K562 (cell line): ENCODE data around the gene TAF9B. TPM values are rescaled to one million over a fixed set of nuclear protein-coding genes. Genes with fewer than 3 reads are reported as not detected.

ENCODE experiments used
- ATAC-seq: fragments of 200-7000 bp; cut with Tn5 transposase; 3 replicates; pipeline ENCODE4 v1.9.1; 2020; ENCODE audit warnings: moderate library complexity
- BruUV-seq: library from RNA; stranded (reverse); fragments of 400-500 nt; replicated peaks from 2 replicates; lab custom pipeline; 2021; lab: Mats Ljungman, UMichigan
- CTCF ChIA-PET: fragments of 300-600 bp; formaldehyde crosslinking; extraction: SDS; loops from one replicate; lab custom pipeline; 2021; ENCODE audit warnings: low intra/inter-chr PET ratio; lab: Yijun Ruan, JAX
- POLR2A ChIA-PET: fragments of 300-600, 350-650 bp; sonication (Branson Sonifier 250); formaldehyde crosslinking; extraction: SDS; loops from one replicate; lab custom pipeline; 2021; ENCODE audit warnings: antibody characterized with exemption, inconsistent platforms; lab: Yijun Ruan, JAX
- DNase-seq, 4 experiments: peaks; one replicate each; pipeline versions ENCODE4 v3.0.0 to v3.0.0-alpha.2; 2011 to 2018; ENCODE audit warnings: low spot score in 3 of 4, mixed read lengths in 3 of 4; ENCODE audit errors: extremely low read depth in 1 of 4
- FAIRE-seq: peaks from 2 replicates; lab custom pipeline; 2011; peaks lifted over from hg19 to GRCh38; lab: Jason Lieb, UNC
- H2AFZ ChIP-seq: 2 replicates; pipeline ENCODE4 v1.6.0; 2011; ENCODE audit warnings: low read depth, low read length, control low read depth, inconsistent platforms
- H3K27ac ChIP-seq: fragments of 200-600 bp; 3 replicates; pipeline ENCODE4 v1.8.0; 2011; ENCODE audit warnings: low read depth, mild to moderate bottlenecking, control low read depth, inconsistent platforms, low read length, moderate library complexity, mixed read lengths; ENCODE audit errors: extremely low read depth
- H3K27me3 ChIP-seq, 2 experiments: fragments of 300-600 bp in 1 of 2; 2 replicates in 1 of 2; 3 replicates in 1 of 2; pipeline versions ENCODE4 v1.6.0 to v1.8.0; 2011; ENCODE audit warnings: inconsistent platforms in 2 of 2, low read length in 2 of 2, mild to moderate bottlenecking in 1 of 2, mixed read lengths in 1 of 2, moderate library complexity in 1 of 2; ENCODE audit not compliant: control insufficient read depth in 2 of 2, insufficient read depth in 2 of 2
- H3K36me3 ChIP-seq: fragments of 300-600 bp; 3 replicates; pipeline ENCODE4 v1.8.0; 2011; ENCODE audit warnings: mild to moderate bottlenecking, low read length, inconsistent platforms; ENCODE audit not compliant: control insufficient read depth, insufficient read depth
- H3K4me1 ChIP-seq, 2 experiments: fragments of 200-600 bp in 1 of 2; replicated peaks in 1 of 2; 2 replicates in 1 of 2; 3 replicates in 1 of 2; pipeline versions ENCODE4 v1.5.1 to v1.8.0; 2011; ENCODE audit warnings: inconsistent platforms in 2 of 2, low read length in 2 of 2, mild to moderate bottlenecking in 1 of 2, mixed read lengths in 1 of 2, moderate library complexity in 1 of 2; ENCODE audit not compliant: control insufficient read depth in 2 of 2, insufficient read depth in 2 of 2
- H3K4me2 ChIP-seq: 2 replicates; pipeline ENCODE4 v1.6.1; 2011; ENCODE audit warnings: low read length, control low read depth, inconsistent platforms, mixed read lengths; ENCODE audit not compliant: insufficient read depth
- H3K4me3 ChIP-seq: fragments of 200-600 bp; sonication (generic), shearing (Covaris generic); 2 replicates; pipeline ENCODE4 v1.5.1; 2016; ENCODE audit warnings: control low read depth, inconsistent platforms
- H3K79me2 ChIP-seq: fragments of 200-600 bp; 3 replicates; pipeline ENCODE4 v1.8.0; 2011; ENCODE audit warnings: low read length, inconsistent platforms; ENCODE audit not compliant: control insufficient read depth, insufficient read depth
- H3K9ac ChIP-seq, 2 experiments: 2 replicates each; pipeline versions ENCODE4 v1.6.0 to v1.6.1; 2011; ENCODE audit warnings: low read depth in 2 of 2, low read length in 2 of 2, control low read depth in 1 of 2, inconsistent platforms in 1 of 2, mild to moderate bottlenecking in 1 of 2, mixed read lengths in 1 of 2; ENCODE audit not compliant: insufficient read depth in 1 of 2
- H3K9me1 ChIP-seq: one replicate; pipeline ENCODE4 v1.6.0; 2011; ENCODE audit warnings: inconsistent platforms, mild to moderate bottlenecking, low read length, moderate library complexity; ENCODE audit not compliant: control insufficient read depth, insufficient read depth
- H3K9me3 ChIP-seq: replicated peaks from 2 replicates; pipeline ENCODE4 v1.5.1; 2011; ENCODE audit warnings: low read depth, low read length, inconsistent platforms; ENCODE audit not compliant: control insufficient read depth, insufficient read depth
- H4K20me1 ChIP-seq: replicated peaks from 2 replicates; pipeline ENCODE4 v1.6.1; 2011; ENCODE audit warnings: low read length, inconsistent platforms, mixed read lengths; ENCODE audit not compliant: control insufficient read depth, insufficient read depth
- ADNP ChIP-seq: fragments of 200-800 bp; sonication (Bioruptor generic); IDR thresholded peaks from 2 replicates; pipeline ENCODE4 v1.6.1; 2016; ENCODE audit warnings: missing genetic modification characterization, missing compliant biosample characterization
- CREBBP ChIP-seq: IDR thresholded peaks from one replicate; pipeline ENCODE4 v1.6.1; 2012; ENCODE audit warnings: low read depth, mild to moderate bottlenecking, control low read depth, inconsistent platforms, low read length
- DACH1 ChIP-seq: fragments of 450-650 bp; IDR thresholded peaks from 2 replicates; pipeline ENCODE4 v1.6.1; 2018; ENCODE audit not compliant: partially characterized antibody
- GABPB1 ChIP-seq: sonication (generic); formaldehyde crosslinking; IDR thresholded peaks from 2 replicates; pipeline ENCODE4 v1.8.0; 2022; ENCODE audit warnings: mild to moderate bottlenecking, missing genetic modification reagents
- MAFF ChIP-seq: IDR thresholded peaks from 2 replicates; pipeline ENCODE4 v1.6.1; 2012; ENCODE audit warnings: low read length, improper control_type of control experiment
- MYNN ChIP-seq, 2 experiments: sonication (generic); formaldehyde crosslinking in 1 of 2; IDR thresholded peaks; 2 replicates each; pipeline versions ENCODE4 v1.5.0 to v1.6.1; 2016 to 2020; ENCODE audit warnings: antibody characterized with exemption in 1 of 2, missing genetic modification reagents in 1 of 2
- RBM22 ChIP-seq: fragments of 200-400 bp; formaldehyde crosslinking; IDR thresholded peaks from 2 replicates; pipeline ENCODE4 v1.6.1; 2018; ENCODE audit warnings: low read length, low read depth; ENCODE audit not compliant: poor library complexity, severe bottlenecking
- RNF219 ChIP-seq: fragments of 250-450 bp; sonication (Bioruptor Pico); IDR thresholded peaks from 2 replicates; pipeline ENCODE4 v1.5.0; 2022; ENCODE audit warnings: mild to moderate bottlenecking
- ZNF41 ChIP-seq: fragments of 250-450 bp; sonication (Bioruptor Pico); conservative IDR thresholded peaks from 2 replicates; pipeline ENCODE4 v1.4.0; 2020; ENCODE audit warnings: mild to moderate bottlenecking
- ZNF609 ChIP-seq: sonication (generic); formaldehyde crosslinking; IDR thresholded peaks from 2 replicates; pipeline ENCODE4 v1.8.1; 2023; ENCODE audit warnings: missing genetic modification reagents, mild to moderate bottlenecking, borderline replicate concordance
- in situ Hi-C: fragments of 300-500 bp; cut with MboI; formaldehyde crosslinking; loops from 4 replicates; pipeline ENCODE4 v1.15.0; 2018; ENCODE audit warnings: inconsistent platforms, mixed read lengths
- intact Hi-C: fragments of 100-400 bp; cut with micrococcal nuclease; formaldehyde crosslinking; loops from 2 replicates; pipeline ENCODE4 v1.14.2; 2022
- polyA plus RNA-seq, 8 experiments: library from polyadenylated mRNA; depleted of rRNA in 4 of 8; stranded (reverse) in 5 of 8; unstranded in 3 of 8; fragments of >200 nt; fragmentation: Nextera tagmentation in 2 of 8; fragmentation: Illumina TruSeq in 1 of 8; extraction: Ambion mirVana in 2 of 8; extraction: Trizol in 1 of 8; gene quantifications; 2 replicates each; pipeline versions ENCODE4 v1.2.1 to v1.2.3, GENCODE V29; 2011 to 2014; ENCODE audit warnings: inconsistent platforms in 1 of 8, missing spikeins in 1 of 8
- total RNA-seq, 7 experiments: library from RNA; depleted of rRNA in 6 of 7; stranded (reverse); fragments of >200 nt in 6 of 7; fragmentation: Illumina TruSeq in 2 of 7; extraction: Trizol in 2 of 7; gene quantifications; 2 replicates each; pipeline versions ENCODE4 v1.2.1 to v1.2.3, GENCODE V29; 2011 to 2021; ENCODE audit warnings: low replicate concordance in 1 of 7
- TF ChIP-seq, protein P1 (sequence below), 2 experiments: fragments of 200-800 bp in 1 of 2; sonication (Bioruptor generic) in 1 of 2; sonication (generic) in 1 of 2; formaldehyde crosslinking in 1 of 2; IDR thresholded peaks in 1 of 2; conservative IDR thresholded peaks in 1 of 2; 2 replicates each; pipeline versions ENCODE4 v1.5.0 to v1.6.1; 2016 to 2020; ENCODE audit warnings: missing compliant biosample characterization in 1 of 2, missing genetic modification characterization in 1 of 2, missing genetic modification reagents in 1 of 2
- TF ChIP-seq, protein P2 (sequence below): fragments of 450-650 bp; IDR thresholded peaks from 2 replicates; pipeline ENCODE4 v1.6.1; 2016; ENCODE audit warnings: low read depth, mild to moderate bottlenecking, moderate library complexity

TAF9B gene
- total and polyA plus RNA-seq, 9 of the 15 experiments (the other 6 are each of a cell fraction or from before 2014, with no cell fraction given) = 10.9 to 42.1 (median 20.8) TPM

DNA sequence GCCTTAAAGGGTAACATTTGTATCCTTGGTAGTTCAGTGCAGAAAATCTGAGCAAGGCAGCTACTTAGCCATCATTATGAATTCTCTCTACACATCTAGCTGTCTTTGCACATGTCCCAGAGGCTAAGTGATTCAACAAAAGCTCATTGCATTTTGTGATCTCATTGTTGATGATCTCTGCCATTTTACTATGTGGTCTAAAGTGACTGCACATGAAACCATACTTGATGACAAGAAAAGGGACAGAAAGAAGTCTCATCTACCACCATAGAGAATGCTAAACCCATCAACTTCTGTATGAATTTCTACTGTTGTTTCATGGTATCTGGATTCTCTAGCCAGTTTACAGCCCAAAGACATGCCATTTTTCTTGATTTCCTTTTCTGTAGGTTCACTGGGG, 41.3 kb downstream of the TAF9B start:
- Histone ChIP-seq H3K4me2 (no peak overlapping the region), H3K36me3 (no peaks in the 10 kb centered on the region), H3K4me3 (no peak overlapping the region), H3K27me3 (no peaks in the 10 kb centered on the region), H3K9me3 (no peaks in the 10 kb centered on the region), H4K20me1 (no peaks in the 10 kb centered on the region), H3K9me1 (no peaks in the 10 kb centered on the region), H3K27ac (no peak overlapping the region), H3K79me2 (no peaks in the 10 kb centered on the region), H3K9ac (no peak overlapping the region), H3K4me1 (peaks cover 0 to 3% of the 10 kb centered on the region in 2 experiments; a peak in 2 of 5 replicates), H2AFZ (no peak overlapping the region)
- in situ Hi-C loops (no loop called here), intact Hi-C loops (no loop called here)
- DNase-seq = no peak
- no TSS peak for BruUV-seq
- ChIA-PET POLR2A (no interaction called here), CTCF (no interaction called here)
- no peak for FAIRE-seq
- no peak for ATAC-seq
- no peak for TF ChIP-seq ZNF41
- TF ChIP-seq, protein P1, sequence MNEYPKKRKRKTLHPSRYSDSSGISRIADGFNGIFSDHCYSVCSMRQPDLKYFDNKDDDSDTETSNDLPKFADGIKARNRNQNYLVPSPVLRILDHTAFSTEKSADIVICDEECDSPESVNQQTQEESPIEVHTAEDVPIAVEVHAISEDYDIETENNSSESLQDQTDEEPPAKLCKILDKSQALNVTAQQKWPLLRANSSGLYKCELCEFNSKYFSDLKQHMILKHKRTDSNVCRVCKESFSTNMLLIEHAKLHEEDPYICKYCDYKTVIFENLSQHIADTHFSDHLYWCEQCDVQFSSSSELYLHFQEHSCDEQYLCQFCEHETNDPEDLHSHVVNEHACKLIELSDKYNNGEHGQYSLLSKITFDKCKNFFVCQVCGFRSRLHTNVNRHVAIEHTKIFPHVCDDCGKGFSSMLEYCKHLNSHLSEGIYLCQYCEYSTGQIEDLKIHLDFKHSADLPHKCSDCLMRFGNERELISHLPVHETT (CRISPR knock-in tag; conservative IDR thresholded peaks at IDR 0.05 in 1 of 2, IDR thresholded peaks at IDR 0.05 in 1 of 2) = no peak
- TF ChIP-seq MYNN (IDR thresholded peaks at IDR 0.05) = no peak
- TF ChIP-seq MYNN (CRISPR knock-in tag; IDR thresholded peaks at IDR 0.05) = no peak
- no peak for TF ChIP-seq DACH1
- TF ChIP-seq CREBBP = no peak
- TF ChIP-seq RBM22 = no peak
- TF ChIP-seq, protein P2, sequence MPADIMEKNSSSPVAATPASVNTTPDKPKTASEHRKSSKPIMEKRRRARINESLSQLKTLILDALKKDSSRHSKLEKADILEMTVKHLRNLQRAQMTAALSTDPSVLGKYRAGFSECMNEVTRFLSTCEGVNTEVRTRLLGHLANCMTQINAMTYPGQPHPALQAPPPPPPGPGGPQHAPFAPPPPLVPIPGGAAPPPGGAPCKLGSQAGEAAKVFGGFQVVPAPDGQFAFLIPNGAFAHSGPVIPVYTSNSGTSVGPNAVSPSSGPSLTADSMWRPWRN = no peak
- no peak for TF ChIP-seq RNF219 (CRISPR knock-in tag)
- no peak for TF ChIP-seq GABPB1 (CRISPR knock-in tag)
- no peak for TF ChIP-seq ADNP (tag)
- TF ChIP-seq ZNF609 = no peak
- TF ChIP-seq MAFF = no peak
